CD4-positive, alpha-beta T cell treated with Interleukin-21 for 1 hour (primary cell): ENCODE measurements around the gene PSMC4.

ENCODE experiments used
- DNase-seq: peaks from one replicate; pipeline ENCODE4 v3.0.0-alpha.2; 2020

Gene PSMC4

DNA sequence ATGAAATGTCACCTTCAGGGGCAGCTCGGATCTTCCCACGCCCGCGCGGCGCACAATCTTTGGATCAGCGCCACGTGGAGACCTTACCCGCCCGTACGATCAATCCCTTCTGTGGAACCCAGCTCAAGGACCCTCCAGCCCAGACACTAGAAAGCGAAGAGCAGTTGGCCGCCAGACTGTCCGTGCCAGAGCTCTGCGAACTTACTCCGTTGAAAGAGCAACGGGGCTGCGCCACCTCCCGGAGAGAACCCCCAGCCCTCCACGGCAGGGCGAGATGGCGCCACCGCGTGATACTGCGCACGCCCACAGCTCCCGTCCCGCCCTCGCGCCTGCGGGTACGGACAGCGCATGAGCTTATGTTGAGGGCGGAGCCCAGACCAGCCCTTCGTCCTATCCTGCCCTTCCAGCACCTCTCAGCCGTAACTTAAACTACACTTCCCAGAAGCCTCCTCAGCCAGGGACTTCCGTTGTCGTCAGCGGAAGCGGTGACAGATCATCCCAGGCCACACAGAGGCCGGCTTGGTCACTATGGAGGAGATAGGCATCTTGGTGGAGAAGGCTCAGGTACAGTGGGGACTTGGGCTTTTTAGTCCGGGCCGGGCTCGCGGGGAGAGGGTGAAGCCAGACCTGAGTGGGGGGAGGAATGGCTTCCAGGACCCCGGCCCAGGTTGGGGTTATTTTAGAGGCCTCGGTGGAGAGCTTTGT, at the start of gene PSMC4:
Gene PSMC4, plus strand, starts transcription at position 491 of the 705 bp plus-strand sequence. Its CDS starts 38 bp downstream, at position 529.
- DNase-seq, result peak; percentile 99

DNA sequence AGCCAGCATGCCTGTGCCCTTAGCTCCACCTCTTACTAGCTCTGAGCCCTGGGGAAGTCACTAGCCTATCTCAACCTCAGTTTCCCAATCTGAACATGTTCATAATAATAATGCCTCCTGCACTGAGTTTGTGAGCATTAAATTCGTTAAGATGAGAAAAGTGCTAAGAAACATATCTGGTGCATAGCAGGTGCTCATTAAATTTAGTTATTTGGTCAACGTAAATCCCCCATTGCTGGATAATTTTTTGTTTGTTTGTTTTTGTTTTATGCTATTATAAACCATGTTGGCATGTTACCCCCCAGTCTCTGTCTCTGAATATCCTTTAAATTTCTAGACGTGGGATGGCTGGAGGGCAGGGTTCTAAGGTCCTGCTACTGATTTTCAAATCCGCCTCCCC, 47.1 kb upstream of the PSMC4 start:
- no peak for DNase-seq

DNA sequence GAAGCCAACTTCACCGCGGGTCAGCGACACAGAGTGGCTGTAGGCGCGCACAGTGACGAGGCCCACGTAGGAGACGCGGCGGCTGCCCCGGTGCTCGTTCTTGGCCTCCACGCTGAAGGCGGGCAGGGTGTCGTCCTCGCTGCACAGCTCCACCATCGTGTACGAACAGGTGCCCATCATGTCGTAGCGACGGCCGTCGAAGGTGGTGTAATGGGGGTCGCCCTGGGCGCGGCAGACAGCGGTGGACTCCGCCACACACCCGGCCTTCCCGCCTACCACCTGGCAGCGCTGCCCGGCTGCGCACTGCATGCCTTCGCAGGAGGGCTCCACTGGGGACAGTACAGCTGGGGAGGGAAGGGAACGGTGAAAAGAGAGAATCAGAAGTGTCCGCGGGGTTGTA, 46.6 kb upstream of the PSMC4 start:
- DNase-seq, result no peak

GRCh38 chr19:39924952-39925351, 46.0 kb upstream of the PSMC4 start:
- DNase-seq, result no peak

DNA sequence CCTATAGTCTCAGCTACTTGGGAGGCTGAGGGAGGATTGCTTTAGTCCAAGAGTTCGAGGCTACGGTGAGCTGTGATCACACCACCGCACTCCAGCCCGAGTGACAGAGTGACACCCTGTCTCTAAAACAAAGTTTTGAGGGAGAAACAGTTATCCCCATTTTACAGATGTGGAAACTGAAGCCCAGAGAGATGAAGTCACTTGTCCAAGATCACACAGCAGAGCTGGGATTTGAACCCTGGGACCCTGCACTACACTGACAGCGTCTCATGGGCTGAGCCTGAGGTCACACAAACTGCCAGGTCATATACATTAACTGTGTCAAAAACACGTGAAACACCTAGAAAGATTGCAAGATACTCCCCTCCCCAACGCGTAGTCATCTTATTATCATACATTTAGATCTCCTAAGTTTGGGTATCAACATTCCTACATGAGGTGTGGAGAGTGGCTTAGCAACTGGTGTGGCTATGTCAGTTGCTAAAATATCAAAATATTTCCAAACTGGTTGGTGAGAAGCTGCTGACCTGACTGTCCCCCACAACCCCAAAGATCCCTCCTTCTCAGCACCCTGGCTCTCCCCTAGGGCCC, 44.7 kb upstream of the PSMC4 start:
- no peak for DNase-seq

DNA sequence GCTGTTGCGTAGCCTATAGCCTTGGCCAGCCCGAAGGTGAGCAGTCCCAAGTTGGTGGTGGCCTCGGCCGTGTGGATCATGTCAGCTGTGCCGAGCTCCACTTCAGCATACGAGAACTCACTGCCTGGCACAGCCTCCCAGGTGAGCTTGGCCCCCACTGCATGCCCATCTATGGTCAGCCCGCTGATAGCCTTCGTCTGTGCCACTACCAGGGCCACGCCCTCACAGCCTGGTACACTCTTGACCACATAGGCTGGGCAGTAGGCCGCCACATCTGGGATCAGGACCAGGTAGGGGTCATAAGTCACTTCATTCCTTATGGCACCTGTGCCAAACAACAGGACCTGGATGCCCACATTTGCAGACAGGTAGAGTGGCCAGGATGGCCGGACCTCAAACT, 43.9 kb upstream of the PSMC4 start:
- no peak for DNase-seq

DNA sequence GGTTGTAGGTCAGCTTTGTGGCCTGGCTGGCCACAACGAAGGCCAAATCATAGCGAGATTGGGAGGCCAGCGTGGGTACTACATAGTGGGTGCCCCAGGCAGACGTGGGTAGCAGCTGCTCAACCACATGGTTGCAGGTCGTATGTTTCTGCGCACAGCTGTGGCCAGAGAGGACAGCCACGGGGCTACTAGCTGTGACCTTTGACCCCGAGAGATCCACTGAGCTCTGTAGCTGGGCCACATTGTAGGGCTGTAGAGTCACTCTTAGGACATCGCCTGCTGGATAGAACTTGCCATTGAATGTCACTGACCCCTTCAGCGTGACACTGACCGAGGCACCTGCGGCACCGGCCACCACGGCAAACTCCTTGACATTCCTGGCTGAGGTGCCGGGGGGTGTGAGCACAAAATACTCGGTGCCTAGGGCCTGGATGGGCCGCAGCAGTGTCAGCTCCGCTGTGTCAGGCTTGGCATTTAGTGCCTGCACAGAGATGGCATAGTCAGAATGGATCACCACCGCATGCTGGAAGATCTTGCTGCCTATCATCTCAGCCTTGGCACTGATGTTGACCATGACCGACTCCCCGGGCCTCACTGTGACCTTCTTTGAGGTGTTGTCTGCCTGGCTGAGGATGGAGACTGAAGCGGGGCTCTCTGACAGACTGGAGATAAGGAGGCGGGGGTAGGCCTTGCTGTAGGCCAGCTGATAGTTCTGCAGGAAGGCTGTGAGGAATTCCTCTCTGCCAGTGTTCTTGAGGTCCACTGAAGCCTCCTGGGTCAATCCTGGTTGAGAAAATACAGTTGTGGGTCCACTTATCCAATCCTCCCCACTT, 43.2 kb upstream of the PSMC4 start:
- no peak for DNase-seq

DNA sequence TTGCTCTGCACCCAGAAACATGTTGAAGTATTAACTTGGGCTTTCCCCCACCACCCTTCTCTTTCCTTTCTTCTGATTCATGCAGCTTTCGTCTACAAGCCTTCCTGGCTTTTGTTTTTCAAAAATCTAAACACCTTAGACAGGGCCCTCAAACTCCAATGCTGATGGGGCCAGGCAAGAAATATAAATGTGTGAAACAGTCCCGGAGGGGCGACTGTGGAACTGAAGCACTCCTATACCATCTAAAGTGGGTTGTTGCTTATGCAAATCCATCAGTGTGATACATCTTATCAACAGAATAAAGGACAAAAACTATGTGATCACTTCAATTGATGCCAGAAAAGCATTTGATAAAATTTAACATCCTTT, 42.6 kb upstream of the PSMC4 start:
- no peak for DNase-seq

GRCh38 chr19:39929750-39930149, 41.2 kb upstream of the PSMC4 start:
- no peak for DNase-seq

- no peak for DNase-seq
Observed at GRCh38 chr19:39934584-39935363, 36.2 kb upstream of the PSMC4 start, which contains the start of gene FCGBP. TSS of gene FCGBP (minus strand) at chr19:39934634.

- DNase-seq, result no peak
Observed at GRCh38 chr19:39935364-39935661, 35.7 kb upstream of the PSMC4 start.

GRCh38 chr19:39936020-39936419, 34.9 kb upstream of the PSMC4 start:
- no peak for DNase-seq

DNA sequence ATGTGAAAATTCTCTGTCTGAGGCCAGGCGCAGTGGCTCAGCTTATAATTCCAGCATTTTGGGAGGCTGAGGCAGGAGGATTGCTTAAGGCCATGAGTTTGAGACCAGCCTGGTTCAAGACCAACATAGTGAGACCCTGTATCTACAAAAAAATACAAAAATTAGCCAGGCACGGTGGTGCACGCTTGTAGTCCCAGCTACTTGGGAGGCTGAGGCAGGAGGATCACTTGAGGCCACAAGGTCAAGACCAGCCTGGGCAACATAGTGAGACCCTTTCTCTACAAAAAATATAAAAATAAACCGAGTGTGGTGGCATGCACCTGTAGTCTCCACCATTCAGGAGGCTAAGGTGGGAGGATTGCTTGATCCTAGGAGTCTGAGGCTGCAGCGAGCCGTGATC, 34.3 kb upstream of the PSMC4 start:
- no peak for DNase-seq

DNA sequence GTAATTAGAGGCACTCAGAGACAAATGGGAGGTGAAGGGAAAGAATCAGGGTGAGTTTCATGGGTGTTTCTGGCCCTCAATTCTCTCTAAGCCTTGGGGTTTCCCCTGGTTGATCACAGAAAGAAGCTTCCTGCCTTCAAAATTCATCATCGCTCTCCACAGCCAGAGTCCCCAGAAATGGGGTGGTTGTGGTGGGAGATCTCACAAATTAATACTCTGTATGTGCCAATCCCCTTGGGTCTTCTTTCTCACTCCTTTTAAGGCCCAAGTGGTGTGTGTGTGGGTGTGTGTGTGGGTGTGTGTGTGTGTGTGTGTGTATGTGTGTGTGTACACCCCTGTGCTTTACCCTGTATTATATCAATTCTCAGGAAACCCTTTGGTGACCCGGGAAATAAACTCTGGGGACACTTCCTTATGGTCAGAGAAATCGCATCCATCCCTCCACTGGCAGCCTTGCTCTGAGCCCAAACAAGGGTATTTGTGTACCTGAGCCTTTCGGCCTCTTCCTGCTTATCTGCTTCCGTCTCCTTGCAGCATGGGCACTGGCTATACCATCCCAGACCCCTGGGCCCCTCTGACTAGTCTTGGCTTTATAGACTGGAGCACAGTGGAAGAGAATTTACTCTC, 33.8 kb upstream of the PSMC4 start:
- DNase-seq, result peak; percentile 63

DNA sequence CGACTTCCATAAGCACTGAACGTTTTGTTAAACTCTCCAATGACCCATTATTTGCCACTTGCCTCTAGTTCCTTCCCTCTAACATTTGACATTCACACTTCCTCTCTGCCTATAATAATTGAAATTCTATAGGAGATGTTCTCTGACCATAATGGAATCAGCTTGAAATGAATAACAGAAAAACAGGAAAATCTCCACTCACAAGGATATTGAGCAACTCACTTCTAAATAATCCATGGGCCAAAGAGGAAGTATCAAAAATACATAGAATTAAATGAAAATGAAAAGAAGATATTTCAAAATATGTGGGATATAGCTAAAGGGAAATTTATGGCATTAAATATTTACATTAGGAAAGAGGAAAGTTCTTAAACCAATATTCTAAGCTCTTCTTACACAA, 33.2 kb upstream of the PSMC4 start:
- DNase-seq, result no peak

GRCh38 chr19:39939556-39939955, 31.4 kb upstream of the PSMC4 start:
- DNase-seq, result no peak

- DNase-seq, result no peak
Observed at GRCh38 chr19:39940221-39940833, 30.6 kb upstream of the PSMC4 start.

DNA sequence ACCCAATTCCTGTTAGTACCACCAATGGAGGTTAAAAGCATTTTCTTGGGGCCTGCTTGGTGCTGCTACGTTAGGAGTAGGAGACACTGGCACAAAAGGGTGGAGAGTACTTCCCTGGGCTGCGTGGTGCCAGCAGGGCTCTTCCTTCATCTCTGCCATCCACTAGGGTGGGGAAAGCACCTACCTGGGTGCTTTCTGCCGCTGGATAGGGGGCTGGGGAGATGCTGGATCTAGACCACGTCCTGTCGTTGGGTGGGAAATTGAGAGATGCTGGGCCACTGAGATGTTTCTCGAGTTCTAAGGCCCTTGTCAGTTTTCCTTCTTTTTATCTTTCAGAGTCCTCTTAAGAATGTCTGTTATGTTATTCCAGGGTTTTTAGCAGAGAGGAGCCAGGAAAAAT, 29.8 kb upstream of the PSMC4 start:
- peak; percentile 37 for DNase-seq

DNA sequence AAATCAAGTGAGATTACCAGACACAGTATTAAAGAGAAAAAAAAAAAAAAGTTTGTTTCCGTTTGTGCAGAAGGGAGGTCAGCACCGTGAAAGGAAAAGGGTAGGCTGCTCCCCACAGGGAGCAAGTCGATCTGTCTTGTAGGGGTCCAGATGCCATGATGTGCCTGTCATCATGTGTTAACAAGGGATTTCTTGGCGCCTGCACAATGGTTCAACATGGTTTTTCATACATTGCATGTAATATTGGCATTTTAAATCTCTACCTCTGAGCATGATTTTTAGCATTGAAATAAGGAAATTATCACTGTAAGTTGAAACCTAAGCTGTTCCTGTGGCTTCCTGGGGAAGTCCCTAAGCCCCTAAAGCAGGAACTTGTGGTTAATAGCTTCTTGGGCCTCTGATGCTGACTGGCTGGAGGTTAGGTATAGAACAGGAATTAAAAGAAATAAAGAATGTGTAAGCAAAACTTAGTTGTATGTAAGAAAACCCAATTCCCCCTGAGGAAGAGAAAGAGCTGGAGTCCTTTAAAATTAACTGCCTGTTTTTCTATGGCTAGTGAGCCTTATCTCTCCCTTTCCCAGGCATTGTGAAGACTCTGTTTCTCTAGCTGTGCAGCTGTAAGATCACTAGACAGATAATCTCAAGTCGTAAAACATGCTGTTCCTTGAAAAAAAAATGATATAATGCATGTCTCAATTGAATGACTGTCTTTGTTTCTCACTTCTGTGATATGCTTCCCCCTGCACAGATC, 29.2 kb upstream of the PSMC4 start:
- DNase-seq, result peak; percentile 86

DNA sequence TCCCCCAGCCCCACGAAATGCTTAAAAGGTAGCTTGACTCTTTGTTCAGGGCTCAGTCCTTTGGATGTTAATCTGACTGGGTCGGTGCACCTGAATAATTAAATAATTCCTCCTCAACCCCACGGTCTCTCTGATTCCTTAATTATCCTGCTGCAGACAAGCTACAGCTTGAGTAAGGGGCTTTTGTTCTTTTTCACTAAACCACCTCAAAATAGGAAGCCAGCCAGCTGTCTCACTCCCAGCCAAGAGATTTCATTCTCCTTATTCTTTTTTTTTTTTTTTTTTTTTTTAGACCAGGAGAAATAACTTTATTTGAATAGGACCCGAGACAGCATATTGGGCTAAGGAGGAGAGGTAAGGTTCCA, 28.6 kb upstream of the PSMC4 start:
- no peak for DNase-seq

- DNase-seq, result no peak
Observed at GRCh38 chr19:39943586-39943985, 27.4 kb upstream of the PSMC4 start.

GRCh38 chr19:39946532-39946931, 24.4 kb upstream of the PSMC4 start:
- DNase-seq, result no peak
